GM21619 (cell line): ENCODE measurements around the gene VPS13D.

Experiments used
- ATAC-seq: cut with Tn5 transposase; IDR thresholded peaks from one replicate; pipeline ENCODE4 v1.9.1; 2021; ENCODE audit not compliant: unreplicated experiment

Gene VPS13D

DNA sequence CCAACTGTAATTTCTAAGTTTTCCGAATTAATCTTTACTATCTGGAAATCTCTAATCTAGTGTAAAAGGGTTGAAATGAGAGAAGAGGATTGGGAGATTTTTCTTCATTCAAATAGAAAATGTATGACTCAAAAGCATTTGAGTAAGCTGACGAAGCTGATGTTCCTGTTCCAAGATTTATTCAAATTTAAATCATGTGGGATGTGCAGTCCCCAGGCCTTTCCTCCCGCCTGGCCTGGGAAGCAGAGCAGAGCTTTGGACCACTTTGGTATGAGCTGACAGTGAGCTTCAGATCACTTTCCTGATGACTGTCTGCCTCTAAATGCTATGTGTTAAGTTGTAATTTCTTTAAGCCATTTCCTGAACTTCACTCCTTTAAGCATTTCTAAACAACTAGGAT, 196.2 kb downstream of the VPS13D start:
- no peak for ATAC-seq

DNA sequence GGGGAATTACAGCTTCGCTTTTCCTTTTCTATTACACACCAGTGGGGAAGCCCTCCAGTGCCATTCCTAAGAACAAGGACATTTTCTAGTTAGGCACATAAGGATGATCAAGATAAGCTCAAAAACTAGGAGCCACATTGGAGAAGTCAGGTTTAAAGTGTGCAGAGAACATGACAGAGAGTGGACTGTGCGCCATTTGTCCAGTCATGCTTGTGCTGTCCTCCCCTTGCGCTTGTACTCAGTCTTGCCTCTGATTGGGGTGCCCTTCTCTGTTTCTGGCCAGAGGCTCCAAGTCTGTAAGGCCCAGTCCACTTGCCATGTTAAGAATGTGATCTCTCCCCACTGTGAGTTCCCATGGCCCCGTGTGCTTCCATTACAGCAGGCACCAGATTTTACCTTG, 198.5 kb downstream of the VPS13D start:
- ATAC-seq, result no peak

GRCh38 chr1:12430525-12430924, 200.7 kb downstream of the VPS13D start:
- no peak for ATAC-seq

GRCh38 chr1:12432897-12433296, 203.1 kb downstream of the VPS13D start:
- no peak for ATAC-seq

DNA sequence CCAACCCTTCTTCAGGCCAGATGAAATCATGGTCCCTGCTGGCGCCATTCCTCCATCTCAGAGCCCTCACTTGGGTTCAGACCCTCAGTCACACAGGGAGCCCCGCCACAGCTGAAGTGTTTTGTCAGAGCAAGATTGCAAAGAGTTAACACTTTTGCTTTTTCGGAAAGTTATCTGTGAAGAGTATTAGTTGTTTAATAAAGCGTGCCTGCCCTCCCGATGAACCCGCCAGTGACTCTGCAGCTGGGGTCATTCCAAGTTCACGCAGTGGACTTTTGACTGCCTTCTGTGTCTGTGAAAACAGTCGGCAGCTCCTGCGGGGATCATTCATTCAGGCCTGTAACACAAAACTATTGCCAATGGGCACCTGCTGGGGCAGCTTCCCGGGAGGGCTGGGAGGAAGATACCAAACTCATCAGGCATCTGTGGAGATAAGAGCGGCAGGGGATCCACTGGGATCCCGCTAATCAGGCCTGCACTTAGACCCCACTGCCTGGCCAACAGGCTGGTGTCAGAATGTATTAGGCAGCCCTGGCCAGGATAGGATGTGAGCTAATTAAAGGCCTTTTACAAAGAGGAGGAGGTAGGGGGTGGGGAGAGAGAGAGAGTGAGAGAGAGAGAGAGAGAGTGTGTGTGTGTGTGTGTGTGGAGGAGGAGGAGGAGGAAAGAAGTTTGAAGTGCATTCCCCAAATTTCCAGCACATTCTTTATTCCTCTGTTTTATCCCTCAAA, 203.7 kb downstream of the VPS13D start:
- no peak for ATAC-seq

DNA sequence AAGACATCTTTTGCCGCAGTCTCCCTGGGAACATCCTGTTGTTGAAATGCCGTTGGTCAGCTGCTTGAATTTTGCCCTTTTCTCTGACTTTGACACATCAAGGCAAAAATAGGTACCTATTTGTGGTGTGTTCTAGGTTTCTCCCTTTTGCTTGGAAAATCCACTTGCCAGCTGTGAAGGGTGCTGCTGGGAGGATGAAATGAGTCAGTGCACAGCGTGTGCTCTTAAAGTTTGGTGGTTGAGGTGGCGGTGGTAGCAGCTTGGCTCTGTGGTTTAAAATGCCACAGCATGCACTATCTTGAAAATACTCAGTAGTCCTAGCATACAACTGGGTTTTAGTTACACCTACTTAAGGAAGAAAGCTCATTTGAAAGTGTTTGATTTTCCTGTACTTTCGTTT, 204.3 kb downstream of the VPS13D start:
- peak; percentile 34 for ATAC-seq

DNA sequence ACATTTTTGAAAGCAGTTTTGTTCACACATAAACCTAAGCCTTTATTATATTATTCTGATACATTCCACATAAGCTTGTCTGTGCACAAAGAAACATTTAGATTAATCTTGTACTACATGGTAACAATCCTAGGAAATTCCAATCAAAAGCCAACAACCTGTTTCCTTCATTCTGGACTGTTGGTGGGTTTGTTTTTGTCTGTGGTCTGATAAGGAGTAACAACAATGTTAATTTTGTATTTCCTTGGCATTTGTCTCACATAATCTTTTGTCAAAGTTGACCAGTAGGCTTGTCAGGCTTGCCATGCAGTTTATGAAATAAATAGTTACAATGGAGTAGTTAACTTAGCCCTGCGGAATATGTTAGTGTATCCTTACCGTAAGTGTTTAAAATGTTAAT, 204.9 kb downstream of the VPS13D start:
- ATAC-seq, result no peak

DNA sequence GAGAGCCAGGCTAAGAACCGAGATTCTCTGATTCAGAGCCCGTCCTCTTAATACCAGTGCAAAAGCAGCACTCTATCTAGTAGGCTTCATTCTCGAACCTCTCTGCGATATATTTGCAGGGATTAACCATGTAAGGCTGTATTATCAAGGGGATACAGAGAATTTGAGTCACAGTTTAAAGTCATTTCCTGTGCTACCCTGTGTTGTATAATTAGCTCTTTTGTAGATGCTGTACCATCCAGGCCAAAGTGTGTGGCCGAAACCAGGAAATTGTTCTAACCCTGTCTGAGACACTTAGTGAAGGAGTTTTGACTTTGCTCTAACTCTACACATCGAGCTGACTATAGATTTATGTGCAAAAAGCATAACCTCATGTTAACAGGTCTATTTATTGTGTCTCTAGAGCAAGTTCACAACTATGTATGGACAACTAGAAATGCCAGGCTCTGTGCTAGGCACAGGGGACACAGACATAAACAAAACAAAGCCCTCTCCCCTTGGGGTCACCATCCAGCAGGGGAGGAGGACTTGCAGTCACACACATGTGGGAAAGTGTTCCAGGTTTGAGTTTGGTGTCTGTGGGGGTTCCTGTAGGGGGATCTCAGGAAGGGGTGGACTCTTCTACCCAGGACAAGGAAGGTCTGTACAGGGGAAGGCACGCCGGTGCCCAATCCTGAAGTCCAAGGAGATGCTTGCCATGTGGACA, 206.0 kb downstream of the VPS13D start:
- ATAC-seq, result peak; percentile 73

- no peak for ATAC-seq
Measured at GRCh38 chr1:12436345-12436658, 206.5 kb downstream of the VPS13D start.

DNA sequence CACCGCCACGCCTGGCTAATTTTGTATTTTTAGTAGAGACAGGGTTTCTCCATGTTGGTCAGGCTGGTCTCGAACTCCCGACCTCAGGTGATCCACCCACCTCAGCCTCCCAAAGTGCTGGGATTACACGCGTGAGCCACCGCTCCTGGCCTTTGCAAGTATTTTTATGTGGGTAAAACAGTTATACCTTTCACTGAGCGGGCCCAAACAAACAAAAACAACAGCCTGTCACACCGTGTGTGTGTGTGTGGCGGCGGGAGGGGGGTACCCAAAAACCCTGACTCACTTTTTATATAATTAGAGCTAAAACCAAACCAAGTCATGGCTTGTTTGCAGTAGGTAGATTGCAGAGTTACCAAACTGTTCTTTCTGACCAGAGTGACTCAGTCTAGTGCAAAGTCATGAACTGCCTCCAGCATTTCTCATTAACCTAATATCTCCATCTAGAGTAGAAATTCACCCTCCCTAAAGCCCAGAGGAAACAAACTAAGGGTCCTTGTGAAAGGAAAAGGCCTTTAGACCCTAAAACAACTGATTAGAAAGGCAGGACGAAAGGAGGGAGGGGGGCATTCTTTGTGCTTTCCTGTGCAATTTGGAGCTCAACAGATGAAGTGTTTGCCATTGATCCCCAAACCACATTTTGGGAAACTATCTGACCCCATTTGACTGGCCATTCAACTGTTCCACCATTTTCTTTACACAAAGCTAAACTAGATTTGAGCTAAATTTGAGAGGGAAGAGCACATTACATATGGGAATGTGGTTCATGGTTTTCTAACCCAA, 207.2 kb downstream of the VPS13D start:
- ATAC-seq, result no peak

DNA sequence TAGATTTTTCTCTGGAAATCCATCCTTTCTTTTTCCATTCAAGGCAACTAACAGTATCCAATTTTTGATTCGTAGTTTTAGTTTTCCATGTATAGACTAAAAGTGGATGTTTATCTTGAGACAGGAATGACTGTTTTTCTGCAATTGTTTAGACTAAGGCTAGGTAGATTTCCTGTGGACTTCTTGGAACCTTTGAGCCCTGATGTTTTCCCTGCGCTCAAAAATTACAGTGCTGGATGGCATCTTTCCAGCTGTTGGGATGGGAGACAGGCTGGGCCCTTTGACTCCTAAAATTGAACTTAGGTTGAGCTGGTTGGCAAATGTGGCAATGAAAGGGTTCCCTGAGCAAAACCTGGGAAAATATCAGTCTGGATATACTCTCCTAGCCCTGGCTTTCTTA, 207.8 kb downstream of the VPS13D start:
- no peak for ATAC-seq

- peak; percentile 41 for ATAC-seq
Measured at GRCh38 chr1:12438349-12438924, 208.6 kb downstream of the VPS13D start.

- ATAC-seq, result no peak
Measured at GRCh38 chr1:12439073-12439472, 209.2 kb downstream of the VPS13D start.

DNA sequence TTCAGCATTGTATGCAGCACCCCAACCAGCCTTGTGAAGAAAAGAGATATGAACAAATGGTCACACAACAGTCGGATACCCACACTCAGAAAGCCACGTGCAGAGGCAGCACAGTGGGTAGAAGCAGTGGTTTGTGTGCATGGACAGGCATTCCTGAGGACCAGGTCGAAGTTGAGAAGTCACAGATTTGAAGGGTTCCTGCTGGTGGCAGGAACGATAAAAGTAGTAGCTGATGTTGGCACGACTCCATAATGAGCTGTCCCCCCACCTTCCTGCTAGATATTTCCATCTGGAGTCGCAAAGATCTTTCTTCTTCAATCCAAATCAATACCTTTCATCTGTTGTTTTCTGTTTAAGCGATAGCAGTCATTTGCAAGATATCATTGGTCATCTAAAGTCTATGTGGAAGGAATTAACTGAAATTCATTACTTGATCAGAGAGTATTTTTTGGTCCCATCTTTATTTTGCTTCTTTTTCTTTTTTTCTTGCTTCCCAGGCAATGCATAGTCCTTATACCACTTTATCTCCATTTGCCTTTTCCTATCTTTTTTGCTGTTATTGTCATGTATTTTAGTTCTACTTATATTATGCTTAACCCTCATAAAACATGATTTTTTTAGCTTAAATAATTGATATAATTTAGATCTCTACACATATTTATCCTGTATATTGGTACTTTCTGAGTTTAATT, 211.7 kb downstream of the VPS13D start:
- ATAC-seq, result no peak

DNA sequence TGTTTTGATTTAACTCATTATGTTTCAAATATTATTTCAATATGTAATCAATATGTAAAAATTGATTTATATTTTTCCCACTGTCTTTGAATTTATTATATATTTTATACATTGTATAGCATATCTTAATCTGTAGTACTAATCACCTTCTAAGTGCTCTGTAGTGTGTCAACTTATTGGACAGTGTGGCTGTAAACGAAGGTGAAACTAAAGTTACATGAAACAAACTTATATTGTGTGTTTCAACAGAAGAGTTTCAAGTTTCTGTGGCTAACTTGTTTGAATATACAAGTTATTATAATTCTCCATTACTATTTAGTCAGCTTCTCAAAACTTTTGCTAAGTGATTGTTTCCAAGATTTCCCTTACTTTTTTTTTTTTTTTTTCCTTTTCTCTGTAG, 212.4 kb downstream of the VPS13D start:
- ATAC-seq, result peak; percentile 44

DNA sequence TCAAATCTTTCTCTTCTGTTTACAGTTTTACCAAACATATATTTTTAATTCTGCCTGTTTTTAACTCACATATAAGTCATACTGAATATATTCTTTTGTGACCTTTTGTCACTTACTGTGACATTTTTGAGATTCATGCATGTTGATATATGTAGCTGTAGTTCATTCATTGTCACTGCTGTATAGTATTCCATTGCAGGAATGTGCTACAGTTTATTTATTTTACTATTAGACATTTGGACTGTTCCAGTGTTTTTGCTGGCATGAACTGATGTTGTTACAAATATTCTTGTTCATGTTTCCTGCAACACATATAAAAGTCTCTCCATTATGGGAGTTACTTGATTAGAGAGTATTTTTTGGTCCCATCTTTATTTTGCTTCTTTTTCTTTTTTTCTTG, 213.3 kb downstream of the VPS13D start:
- no peak for ATAC-seq

DNA sequence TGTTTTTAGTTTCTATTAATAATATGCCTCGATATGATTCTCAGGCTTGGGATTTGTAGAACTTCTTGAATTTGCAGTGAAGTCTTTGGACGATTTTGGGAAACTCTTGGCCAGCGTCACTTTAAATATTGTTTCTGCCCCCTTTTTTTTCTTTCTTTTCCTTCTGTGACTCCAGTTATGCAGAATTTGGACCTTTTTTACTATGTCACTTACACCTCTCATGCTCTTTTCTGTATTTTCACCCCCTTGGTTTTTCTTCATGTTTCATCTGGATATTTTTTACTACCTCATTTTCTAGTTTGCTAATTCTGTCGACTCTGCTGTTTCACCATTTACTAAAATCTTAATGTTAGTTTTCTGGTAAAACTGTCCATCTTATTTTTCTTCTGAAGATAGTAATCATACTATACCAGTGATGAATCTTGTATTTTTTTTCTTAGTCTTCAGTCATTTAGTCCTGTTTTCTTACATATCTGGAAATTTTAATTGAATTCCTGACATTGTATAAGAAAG, 214.6 kb downstream of the VPS13D start:
- ATAC-seq, result no peak

- no peak for ATAC-seq
Measured at GRCh38 chr1:12445257-12445656, 215.4 kb downstream of the VPS13D start.

DNA sequence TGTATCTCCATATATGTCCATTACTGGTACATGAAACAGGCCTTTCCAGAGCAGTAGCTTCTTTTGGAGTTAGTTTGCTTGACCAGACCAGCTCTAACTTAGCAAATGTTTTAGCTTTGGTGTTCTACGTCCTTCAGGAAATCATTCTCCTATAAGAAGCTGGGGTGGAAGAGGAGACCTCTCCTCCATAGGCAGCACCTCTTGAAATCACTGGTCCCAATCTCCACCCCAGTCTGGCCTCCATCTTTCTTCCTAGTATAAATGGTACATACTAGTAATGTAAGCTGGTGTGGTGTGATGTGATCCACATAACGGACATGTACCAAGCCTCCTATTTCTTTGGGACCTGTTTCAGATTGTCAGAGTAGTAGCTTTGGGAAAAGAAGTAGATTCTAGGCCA, 216.8 kb downstream of the VPS13D start:
- no peak for ATAC-seq

DNA sequence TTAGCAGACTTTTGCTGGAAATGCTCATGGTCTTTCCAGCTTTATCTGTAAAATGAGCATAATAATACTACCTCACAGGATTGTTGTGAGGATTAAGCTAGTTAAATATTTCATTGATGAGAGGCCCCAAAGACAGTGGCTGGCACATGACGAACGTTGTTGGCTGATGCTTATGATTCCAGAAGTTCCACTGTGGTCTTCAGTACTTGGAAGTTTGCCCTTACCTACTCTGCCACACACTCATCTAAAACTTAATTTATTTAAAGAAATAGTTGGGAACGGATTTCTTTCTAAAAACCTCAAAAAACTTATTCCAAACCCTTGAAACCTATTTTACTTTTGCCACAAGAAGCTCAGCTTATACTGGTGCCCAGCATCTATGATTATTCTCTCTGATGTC, 217.5 kb downstream of the VPS13D start:
- no peak for ATAC-seq

- no peak for ATAC-seq
Measured at GRCh38 chr1:12447849-12448312, 218.1 kb downstream of the VPS13D start.
